HAP-1 (cell line): ENCODE data around the gene PLAGL2.

Experiments
- DNase-seq, 2 experiments: peaks; one replicate each; pipeline ENCODE4 v3.0.0-alpha.2; 2016 to 2020; ENCODE audit warnings: low spot score in 2 of 2
- H3K27me3 ChIP-seq: fragments of 250-450 bp; sonication (Bioruptor Pico); 2 replicates; pipeline ENCODE4 v1.5.1; 2020; ENCODE audit warnings: low read depth, mild to moderate bottlenecking, moderate library complexity
- H3K36me3 ChIP-seq: fragments of 250-450 bp; sonication (Bioruptor Pico); replicated peaks from 2 replicates; pipeline ENCODE4 v1.5.1; 2020; ENCODE audit warnings: mild to moderate bottlenecking
- H3K4me1 ChIP-seq: fragments of 250-450 bp; sonication (Bioruptor Pico); 2 replicates; pipeline ENCODE4 v1.5.1; 2020; ENCODE audit warnings: mild to moderate bottlenecking
- H3K4me3 ChIP-seq: fragments of 250-450 bp; sonication (Bioruptor Pico); 2 replicates; pipeline ENCODE4 v1.5.1; 2020; ENCODE audit warnings: mild to moderate bottlenecking, moderate library complexity
- H3K9me3 ChIP-seq: fragments of 250-450 bp; sonication (Bioruptor Pico); 2 replicates; pipeline ENCODE4 v1.5.1; 2020; ENCODE audit warnings: mild to moderate bottlenecking, moderate library complexity
- in situ Hi-C: fragments of 300-500 bp; cut with MboI; formaldehyde crosslinking; loops from 3 replicates; pipeline ENCODE4 v1.14.3; 2020; ENCODE audit warnings: low sequenced_read_pairs, inconsistent platforms, mixed read lengths

The PLAGL2 gene

DNA sequence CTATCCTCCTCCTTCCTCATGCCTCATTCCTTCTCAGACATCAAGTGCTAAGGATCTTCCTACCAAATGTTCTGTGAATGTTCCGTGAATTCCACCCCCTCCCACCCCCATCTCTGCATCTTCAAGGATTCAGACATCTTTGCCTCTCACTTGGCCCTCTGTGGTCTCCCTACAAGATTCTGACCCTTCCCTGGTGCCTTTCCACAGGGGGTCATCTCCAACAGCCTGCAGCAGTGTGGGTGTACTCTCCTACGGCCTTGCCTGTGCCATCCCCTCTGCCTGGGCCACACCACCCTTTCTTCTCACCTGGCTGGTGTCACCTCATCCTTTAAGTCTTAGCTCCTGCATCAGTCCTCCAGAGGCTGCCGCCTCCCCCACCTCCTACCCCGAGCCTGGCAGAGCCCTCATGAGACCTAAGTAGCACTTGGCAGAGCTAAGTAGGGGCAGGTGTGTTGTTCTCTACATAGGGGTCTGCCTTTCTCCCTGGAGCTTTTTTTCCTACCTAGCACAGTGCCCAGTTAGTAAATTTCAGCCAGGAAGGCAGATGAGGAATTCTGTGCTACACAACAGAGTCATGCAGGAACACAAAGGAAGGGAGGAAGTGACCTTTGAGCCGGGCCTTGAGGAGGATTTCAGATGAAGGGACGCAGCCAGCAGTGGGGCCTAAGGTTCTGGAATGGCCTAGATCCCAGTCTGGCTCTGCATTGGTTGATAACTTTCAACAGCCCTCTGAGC, 55.0 kb downstream of the PLAGL2 start:
- no peaks in the 10 kb centered on the region for H3K9me3 ChIP-seq
- H3K27me3 ChIP-seq, result no peaks in the 10 kb centered on the region
- no peak overlapping the region for H3K4me3 ChIP-seq
- H3K36me3 ChIP-seq, result peaks cover 70% of the 10 kb centered on the region
- H3K4me1 ChIP-seq, result no peaks in the 10 kb centered on the region
- in situ Hi-C loops, result no loop called here
- no peak for DNase-seq

DNA sequence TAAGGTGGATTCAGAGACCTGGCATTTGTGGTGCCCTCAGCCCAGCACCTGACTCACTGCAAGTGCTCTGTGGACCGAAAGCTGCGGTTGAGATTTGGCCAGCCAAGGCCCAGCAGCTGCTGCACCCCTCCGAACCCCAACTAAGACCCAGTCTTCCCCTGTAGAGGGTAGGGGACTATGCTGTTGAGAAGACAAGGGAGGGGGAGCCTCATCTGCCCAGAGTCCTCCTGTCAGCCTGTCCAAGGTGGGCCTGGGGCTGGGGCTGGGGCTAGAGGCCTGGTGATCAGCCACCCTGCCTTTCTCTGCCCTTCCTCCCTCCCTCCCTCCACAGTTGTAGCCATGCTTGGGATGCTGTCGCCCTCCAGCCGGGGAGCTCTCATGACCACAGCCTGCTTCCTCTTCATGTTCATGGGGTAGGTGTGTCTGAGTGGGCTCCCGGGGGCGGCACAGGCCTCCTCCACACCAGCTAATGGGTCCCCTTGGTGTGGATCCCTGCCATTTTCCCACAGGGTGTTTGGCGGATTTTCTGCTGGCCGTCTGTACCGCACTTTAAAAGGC, 57.2 kb downstream of the PLAGL2 start:
- H3K36me3 ChIP-seq, result peaks cover 70% of the 10 kb centered on the region
- no peak for DNase-seq
- no peaks in the 10 kb centered on the region for H3K9me3 ChIP-seq
- H3K4me3 ChIP-seq, result no peak overlapping the region
- H3K27me3 ChIP-seq, result no peaks in the 10 kb centered on the region
- H3K4me1 ChIP-seq, result no peaks in the 10 kb centered on the region
- in situ Hi-C loops, result no loop called here

DNA sequence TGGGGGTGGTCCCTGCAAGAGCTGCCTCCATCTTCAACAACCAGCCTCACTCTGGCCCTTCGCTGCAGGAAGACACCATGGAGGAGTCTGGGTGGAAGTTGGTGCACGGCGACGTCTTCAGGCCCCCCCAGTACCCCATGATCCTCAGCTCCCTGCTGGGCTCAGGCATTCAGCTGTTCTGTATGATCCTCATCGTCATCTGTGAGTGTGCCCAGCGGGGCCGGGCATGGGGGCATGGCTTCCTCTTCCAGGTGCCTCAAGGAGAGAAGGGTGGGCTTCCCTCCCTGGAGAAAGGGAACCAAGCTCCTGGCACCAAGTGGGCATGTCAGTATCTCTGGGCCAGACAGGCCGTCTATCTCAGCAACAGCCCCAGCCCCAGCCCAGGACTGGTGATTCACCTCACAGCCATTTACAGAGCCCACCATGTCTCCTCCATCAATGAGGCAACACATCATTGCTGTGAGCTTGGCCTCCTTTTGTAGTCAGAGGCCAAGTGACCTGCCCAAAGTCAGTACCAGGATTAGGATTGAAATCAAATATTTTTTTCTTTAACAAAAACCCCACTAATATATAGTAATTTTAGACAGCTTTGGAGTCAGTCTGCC, 57.9 kb downstream of the PLAGL2 start:
- Histone ChIP-seq H3K4me1 (no peaks in the 10 kb centered on the region), H3K27me3 (no peaks in the 10 kb centered on the region), H3K4me3 (no peak overlapping the region), H3K36me3 (peaks cover 74% of the 10 kb centered on the region), H3K9me3 (no peaks in the 10 kb centered on the region)
- in situ Hi-C loops, result no loop called here
- no peak for DNase-seq

DNA sequence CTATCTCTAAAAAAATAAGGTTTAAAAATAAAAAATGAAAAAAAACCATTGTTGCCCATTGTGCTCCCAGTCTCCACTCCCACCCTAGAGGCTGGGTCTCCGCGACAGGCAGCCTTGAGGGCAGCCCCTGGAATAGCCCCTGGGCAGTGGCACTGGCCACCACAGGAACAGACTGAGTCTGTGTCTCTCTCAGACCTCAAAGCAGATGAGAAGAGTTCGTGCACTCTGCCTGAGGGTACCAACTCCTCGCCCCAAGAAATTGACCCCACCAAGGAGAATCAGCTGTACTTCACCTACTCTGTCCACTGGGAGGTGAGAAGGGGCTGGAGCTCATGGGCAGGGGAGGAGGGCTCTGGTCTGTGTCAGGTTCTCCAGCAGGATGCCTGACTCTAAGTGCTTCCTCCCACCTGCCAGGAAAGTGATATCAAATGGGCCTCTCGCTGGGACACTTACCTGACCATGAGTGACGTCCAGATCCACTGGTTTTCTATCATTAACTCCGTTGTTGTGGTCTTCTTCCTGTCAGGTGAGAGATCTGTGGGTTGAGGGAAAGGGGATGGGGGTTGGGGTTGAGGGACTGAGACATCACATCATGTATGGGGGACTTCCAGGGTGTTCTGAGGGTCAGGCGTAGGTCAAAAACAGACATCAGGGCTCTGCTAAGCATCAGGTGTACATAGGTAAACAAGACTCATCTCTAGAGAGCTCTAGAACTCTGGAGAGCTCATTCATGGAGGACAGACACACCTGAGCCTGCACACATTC, 62.5 kb downstream of the PLAGL2 start:
- Histone ChIP-seq H3K36me3 (peaks cover 76% of the 10 kb centered on the region), H3K4me3 (no peak overlapping the region), H3K27me3 (no peaks in the 10 kb centered on the region), H3K9me3 (no peaks in the 10 kb centered on the region), H3K4me1 (no peaks in the 10 kb centered on the region)
- in situ Hi-C loops, result no loop called here
- DNase-seq, result no peak

DNA sequence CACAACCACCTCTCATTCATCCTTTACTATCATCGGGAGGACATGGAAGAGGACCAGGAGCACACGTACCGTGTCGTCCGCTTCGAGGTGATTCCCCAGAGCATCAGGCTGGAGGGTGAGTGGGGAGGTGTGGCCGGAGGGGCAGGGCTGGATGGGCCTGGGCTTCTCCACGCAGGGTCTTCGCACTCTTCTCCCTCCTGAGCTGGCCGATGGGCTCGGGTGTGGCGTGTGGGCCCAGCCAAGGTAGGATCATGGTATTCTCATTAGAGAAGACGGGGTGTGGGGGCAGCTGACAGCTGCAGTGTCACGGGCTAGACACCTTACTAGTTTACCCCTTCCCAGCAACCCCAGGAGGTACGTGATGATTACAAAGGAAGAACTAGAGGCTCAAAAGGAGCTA, 64.6 kb downstream of the PLAGL2 start:
- Histone ChIP-seq H3K4me3 (no peak overlapping the region), H3K4me1 (no peaks in the 10 kb centered on the region), H3K36me3 (peaks cover 78% of the 10 kb centered on the region), H3K9me3 (no peaks in the 10 kb centered on the region), H3K27me3 (no peaks in the 10 kb centered on the region)
- in situ Hi-C loops, result no loop called here
- no peak for DNase-seq
